Measurements from ENCODE around the gene PCAT7.
"Not testable (repeated sequence)": the region's sequence is repeated elsewhere in the genome, so short reads cannot be mapped to it uniquely, and the experiment has no call there.

Gene PCAT7

GRCh38 chr9:94563548-94563947, 8.7 kb downstream of the PCAT7 start:
- DNase-seq (ENCODE audit: low read depth) = no peak

- DNase-seq (ENCODE audit: low read depth) = not testable (repeated sequence)
These were observed 9.4 kb downstream of the PCAT7 start for GRCh38 chr9:94564279-94564678.

- no peak for DNase-seq (ENCODE audit: low read depth)
These were observed 11.7 kb downstream of the PCAT7 start for GRCh38 chr9:94566550-94566949.

- no peak for DNase-seq (ENCODE audit: low read depth)
These were observed 12.4 kb downstream of the PCAT7 start for GRCh38 chr9:94567271-94567670.

- no peak for DNase-seq (ENCODE audit: low read depth)
These were observed 13.5 kb downstream of the PCAT7 start for GRCh38 chr9:94568250-94568889.

- no peak for DNase-seq (ENCODE audit: low read depth)
These were observed 14.3 kb downstream of the PCAT7 start for GRCh38 chr9:94568972-94569712.

GRCh38 chr9:94576131-94576530, 21.2 kb downstream of the PCAT7 start:
- no peak for DNase-seq (ENCODE audit: low read depth)

GRCh38 chr9:94577036-94577435, 22.2 kb downstream of the PCAT7 start:
- DNase-seq (ENCODE audit: low read depth) = no peak

- DNase-seq (ENCODE audit: low read depth) = no peak
These were observed 22.7 kb downstream of the PCAT7 start for GRCh38 chr9:94577571-94577970.

- DNase-seq (ENCODE audit: low read depth) = no peak
These were observed 26.8 kb downstream of the PCAT7 start for GRCh38 chr9:94581728-94582127.

- DNase-seq (ENCODE audit: low read depth) = no peak
These were observed 29.7 kb downstream of the PCAT7 start for GRCh38 chr9:94584555-94584954.

- DNase-seq (ENCODE audit: low read depth) = no peak
These were observed 31.4 kb downstream of the PCAT7 start for GRCh38 chr9:94586316-94586715.

GRCh38 chr9:94586814-94587213, 31.9 kb downstream of the PCAT7 start:
- DNase-seq (ENCODE audit: low read depth) = no peak

GRCh38 chr9:94588681-94589080, 33.8 kb downstream of the PCAT7 start:
- DNase-seq (ENCODE audit: low read depth) = no peak

GRCh38 chr9:94591046-94591545, 36.2 kb downstream of the PCAT7 start:
- DNase-seq (ENCODE audit: low read depth) = not testable (repeated sequence)

- DNase-seq (ENCODE audit: low read depth) = no peak
These were observed 37.0 kb downstream of the PCAT7 start for GRCh38 chr9:94591876-94592275.

- DNase-seq (ENCODE audit: low read depth) = not testable (repeated sequence)
These were observed 37.8 kb downstream of the PCAT7 start for GRCh38 chr9:94592683-94593082.

- DNase-seq (ENCODE audit: low read depth) = no peak
These were observed 38.8 kb downstream of the PCAT7 start, which contains the start of gene FBP2 for GRCh38 chr9:94593459-94594345. Gene FBP2 (minus strand): TSS chr9:94593824. CDS start chr9:94593726, 98 bp downstream.

- no peak for DNase-seq (ENCODE audit: low read depth)
These were observed 44.2 kb downstream of the PCAT7 start for GRCh38 chr9:94599102-94599501.

GRCh38 chr9:94600258-94600657, 45.4 kb downstream of the PCAT7 start:
- DNase-seq (ENCODE audit: low read depth) = no peak

- DNase-seq (ENCODE audit: low read depth) = no peak
These were observed 45.8 kb downstream of the PCAT7 start for GRCh38 chr9:94600715-94601114.

GRCh38 chr9:94602666-94603065, 47.8 kb downstream of the PCAT7 start:
- DNase-seq (ENCODE audit: low read depth) = no peak
